GM12878 (cell line): ENCODE measurements around the gene WHRN. TPM values are rescaled to one million over a fixed set of nuclear protein-coding genes. Genes with fewer than 3 reads are reported as not detected.

ENCODE experiments used
- ATAC-seq: fragments of 200-7000 bp; cut with Tn5 transposase; 3 replicates; pipeline ENCODE4 v1.9.1; 2020; ENCODE audit warnings: mild to moderate bottlenecking, moderate library complexity
- BruUV-seq: library from RNA; stranded (reverse); fragments of 400-500 nt; replicated peaks from 2 replicates; lab custom pipeline; 2021; lab: Mats Ljungman, UMichigan
- CTCF ChIA-PET: fragments of 300-600 bp; sonication (Branson Sonifier 250); formaldehyde crosslinking; extraction: SDS; loops from one replicate; lab custom pipeline; 2021; ENCODE audit warnings: inconsistent platforms; lab: Yijun Ruan, JAX
- POLR2A ChIA-PET: fragments of 350-600 bp; formaldehyde crosslinking; extraction: SDS; loops from one replicate; lab custom pipeline; 2021; ENCODE audit warnings: inconsistent platforms; lab: Charles Lee
- RAD21 ChIA-PET: fragments of 300-600 bp; sonication (Branson Sonifier 250); formaldehyde crosslinking; loops from one replicate; lab custom pipeline; 2023; ENCODE audit warnings: antibody characterized with exemption; ENCODE audit not compliant: unreplicated experiment; lab: Charles Lee
- SMC1A ChIA-PET: fragments of 300-600 bp; sonication (Branson Sonifier 250); formaldehyde crosslinking; loops from one replicate; lab custom pipeline; 2023; ENCODE audit not compliant: unreplicated experiment, uncharacterized antibody; lab: Charles Lee
- DNase-seq: peaks from one replicate; pipeline ENCODE4 v3.0.0-alpha.2; 2011; ENCODE audit warnings: low read depth, low spot score
- FAIRE-seq: peaks from 3 replicates; lab custom pipeline; 2011; peaks lifted over from hg19 to GRCh38; lab: Jason Lieb, UNC
- H2AFZ ChIP-seq: 2 replicates; pipeline ENCODE4 v1.6.0; 2011; ENCODE audit warnings: low read depth, low read length, control low read depth; ENCODE audit not compliant: control insufficient read depth
- H3K27ac ChIP-seq: 2 replicates; pipeline ENCODE4 v1.5.1; 2011; ENCODE audit warnings: control low read depth; ENCODE audit not compliant: control insufficient read depth, insufficient read depth
- H3K27me3 ChIP-seq, 2 experiments: replicated peaks in 1 of 2; 2 replicates each; pipeline versions ENCODE4 v1.6.0 to v1.6.1; 2011; ENCODE audit warnings: low read length in 1 of 2; ENCODE audit not compliant: control insufficient read depth in 2 of 2, insufficient read depth in 2 of 2
- H3K36me3 ChIP-seq, 2 experiments: 2 replicates each; pipeline ENCODE4 v1.5.1; 2011; ENCODE audit warnings: low read length in 1 of 2; ENCODE audit not compliant: control insufficient read depth in 2 of 2, insufficient read depth in 2 of 2
- H3K4me1 ChIP-seq: 2 replicates; pipeline ENCODE4 v1.6.1; 2011; ENCODE audit warnings: mild to moderate bottlenecking, low read length, moderate library complexity, mixed read lengths; ENCODE audit not compliant: control insufficient read depth, insufficient read depth
- H3K4me2 ChIP-seq: 2 replicates; pipeline ENCODE4 v1.6.0; 2011; ENCODE audit warnings: control low read depth; ENCODE audit not compliant: control insufficient read depth, insufficient read depth
- H3K4me3 ChIP-seq: fragments of 200-600 bp; sonication (generic); 2 replicates; pipeline ENCODE4 v1.5.1; 2016
- H3K79me2 ChIP-seq: 2 replicates; pipeline ENCODE4 v1.6.0; 2011; ENCODE audit warnings: low read length; ENCODE audit not compliant: control insufficient read depth, insufficient read depth
- H3K9ac ChIP-seq: 2 replicates; pipeline ENCODE4 v1.8.0; 2011; ENCODE audit warnings: low read length, control low read depth, mixed read lengths; ENCODE audit not compliant: control insufficient read depth, insufficient read depth
- H3K9me3 ChIP-seq: replicated peaks from 3 replicates; pipeline ENCODE4 v1.5.1; 2011; ENCODE audit warnings: mild to moderate bottlenecking, low read length; ENCODE audit not compliant: control insufficient read depth, insufficient read depth
- H4K20me1 ChIP-seq: 2 replicates; pipeline ENCODE4 v1.6.0; 2011; ENCODE audit not compliant: control insufficient read depth, insufficient read depth
- HDAC2 ChIP-seq: fragments of 200-600 bp; sonication (generic); IDR thresholded peaks from 2 replicates; pipeline ENCODE4 v1.6.1; 2017
- IRF4 ChIP-seq: IDR thresholded peaks from 2 replicates; pipeline ENCODE4 v1.6.1; 2011; ENCODE audit warnings: low read depth, low read length
- KAT2A ChIP-seq: conservative IDR thresholded peaks from 2 replicates; pipeline ENCODE4 v1.6.1; 2011; ENCODE audit warnings: low read depth, low read length; ENCODE audit not compliant: control insufficient read depth
- LARP7 ChIP-seq: fragments of 450-650 bp; IDR thresholded peaks from 2 replicates; pipeline ENCODE4 v1.6.1; 2017; ENCODE audit warnings: mild to moderate bottlenecking
- MEF2A ChIP-seq: IDR thresholded peaks from 2 replicates; pipeline ENCODE4 v1.6.1; 2011; ENCODE audit warnings: low read depth, mild to moderate bottlenecking, low read length, moderate library complexity; ENCODE audit not compliant: insufficient read depth
- NBN ChIP-seq: fragments of 450-650 bp; IDR thresholded peaks from 2 replicates; pipeline ENCODE4 v1.6.1; 2016
- RCOR1 ChIP-seq: conservative IDR thresholded peaks from 2 replicates; pipeline ENCODE4 v1.6.1; 2012; ENCODE audit warnings: low read depth, low read length, improper control_type of control experiment
- SMAD5 ChIP-seq: IDR thresholded peaks from 2 replicates; pipeline ENCODE4 v1.6.1; 2016; ENCODE audit warnings: antibody characterized with exemption, low read depth
- WGBS: methylation state at CpG from one replicate; pipeline ENCODE4 v1.1.6; 2016; ENCODE audit warnings: low lambda C conversion rate; ENCODE audit not compliant: insufficient replicate concordance, insufficient coverage; ENCODE audit errors: missing lambda C conversion rate; 5-methylcytosine and 5-hydroxymethylcytosine counted together
- in situ Hi-C: fragments of 300-500 bp; cut with MboI; formaldehyde crosslinking; loops from 9 replicates; pipeline ENCODE4 v1.14.3; 2018; ENCODE audit warnings: mixed read lengths
- intact Hi-C: fragments of 100-400 bp; cut with micrococcal nuclease; formaldehyde crosslinking; loops from one replicate; pipeline ENCODE4 v1.14.2; 2022; ENCODE audit not compliant: unreplicated experiment
- polyA plus RNA-seq, 11 experiments: library from polyadenylated mRNA; depleted of rRNA in 4 of 11; unstranded in 6 of 11; stranded (reverse) in 5 of 11; fragments of >200 nt; fragmentation: Nextera tagmentation in 4 of 11; fragmentation: Illumina TruSeq in 1 of 11; extraction: Ambion mirVana in 4 of 11; extraction: Trizol in 1 of 11; gene quantifications; 1 replicate in 1 of 11; 2 replicates in 10 of 11; pipeline versions ENCODE4 v1.2.1 to v1.2.3, GENCODE V29; 2011 to 2016; ENCODE audit warnings: inconsistent platforms in 2 of 11, missing spikeins in 2 of 11, low read depth in 1 of 11
- total RNA-seq, 4 experiments: library from RNA; depleted of rRNA in 3 of 4; stranded (reverse); fragments of >200 nt in 3 of 4; fragmentation: Illumina TruSeq in 1 of 4; extraction: Trizol in 1 of 4; gene quantifications; 2 replicates each; pipeline versions ENCODE4 v1.2.1 to v1.2.3, GENCODE V29; 2013 to 2021
- TF ChIP-seq, protein P1 (sequence below): fragments of 450-650 bp; IDR thresholded peaks from 2 replicates; pipeline ENCODE4 v1.6.1; 2016; ENCODE audit warnings: mild to moderate bottlenecking
- TF ChIP-seq, protein P2 (sequence below): fragments of 450-650 bp; IDR thresholded peaks from 2 replicates; pipeline ENCODE4 v1.6.1; 2016; ENCODE audit warnings: mild to moderate bottlenecking, moderate library complexity, borderline replicate concordance

The WHRN gene
- total and polyA plus RNA-seq, 10 of the 15 experiments (the other 5 are each of a cell fraction or from before 2014, with no cell fraction given): 0.04 to 18.2 (median 0.68) TPM; not detected in 1

DNA sequence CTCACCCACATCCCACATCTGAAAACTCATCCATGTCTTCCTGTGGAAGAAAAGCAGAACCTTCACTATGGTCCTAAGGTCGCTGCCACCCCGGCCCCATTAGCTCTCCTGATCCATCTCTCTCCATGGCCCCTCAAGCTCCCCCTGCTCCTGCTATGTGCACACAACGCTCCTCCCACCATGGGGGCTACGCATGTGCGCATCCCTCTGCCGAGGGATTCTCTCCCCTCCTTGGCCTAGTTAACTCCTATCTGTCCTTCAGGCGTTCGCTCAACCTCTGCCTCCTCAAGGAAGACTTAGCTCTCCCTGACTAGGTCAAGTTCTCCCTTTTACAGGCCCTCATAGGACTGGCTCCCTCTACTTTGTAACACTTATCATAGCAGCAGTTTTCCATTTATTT lies 127.3 kb downstream of the WHRN start:
- no peak for FAIRE-seq
- Histone ChIP-seq H3K9ac (no peak overlapping the region), H4K20me1 (peaks cover 6% of the 10 kb centered on the region), H3K9me3 (no peaks in the 10 kb centered on the region), H3K36me3 (peaks cover 39 to 45% of the 10 kb centered on the region in 2 experiments), H2AFZ (no peak overlapping the region), H3K79me2 (peaks cover 65% of the 10 kb centered on the region), H3K27ac (no peak overlapping the region), H3K27me3 (no peaks in the 10 kb centered on the region), H3K4me3 (no peak overlapping the region), H3K4me2 (no peak overlapping the region), H3K4me1 (peaks cover 31% of the 10 kb centered on the region)
- RAD21 ChIA-PET: no interaction called here
- no peak for DNase-seq
- in situ Hi-C loops (no loop called here), intact Hi-C loops (no loop called here)
- no peak for ATAC-seq
- POLR2A ChIA-PET: interaction anchor here (1.0 kb wide), 1 partner anchor 9 kb away, joined by 3 read pairs; the partner anchor contains the start of gene AKNA
- whole genome bisulfite sequencing: 96% methylated on average over 6 of the region's 8 CpGs
- BruUV-seq: no TSS peak
- no peak for TF ChIP-seq LARP7
- TF ChIP-seq, protein P1, sequence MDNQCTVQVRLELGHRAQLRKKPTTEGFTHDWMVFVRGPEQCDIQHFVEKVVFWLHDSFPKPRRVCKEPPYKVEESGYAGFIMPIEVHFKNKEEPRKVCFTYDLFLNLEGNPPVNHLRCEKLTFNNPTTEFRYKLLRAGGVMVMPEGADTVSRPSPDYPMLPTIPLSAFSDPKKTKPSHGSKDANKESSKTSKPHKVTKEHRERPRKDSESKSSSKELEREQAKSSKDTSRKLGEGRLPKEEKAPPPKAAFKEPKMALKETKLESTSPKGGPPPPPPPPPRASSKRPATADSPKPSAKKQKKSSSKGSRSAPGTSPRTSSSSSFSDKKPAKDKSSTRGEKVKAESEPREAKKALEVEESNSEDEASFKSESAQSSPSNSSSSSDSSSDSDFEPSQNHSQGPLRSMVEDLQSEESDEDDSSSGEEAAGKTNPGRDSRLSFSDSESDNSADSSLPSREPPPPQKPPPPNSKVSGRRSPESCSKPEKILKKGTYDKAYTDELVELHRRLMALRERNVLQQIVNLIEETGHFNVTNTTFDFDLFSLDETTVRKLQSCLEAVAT: no peak
- TF ChIP-seq MEF2A: no peak
- no peak for TF ChIP-seq NBN
- TF ChIP-seq, protein P2, sequence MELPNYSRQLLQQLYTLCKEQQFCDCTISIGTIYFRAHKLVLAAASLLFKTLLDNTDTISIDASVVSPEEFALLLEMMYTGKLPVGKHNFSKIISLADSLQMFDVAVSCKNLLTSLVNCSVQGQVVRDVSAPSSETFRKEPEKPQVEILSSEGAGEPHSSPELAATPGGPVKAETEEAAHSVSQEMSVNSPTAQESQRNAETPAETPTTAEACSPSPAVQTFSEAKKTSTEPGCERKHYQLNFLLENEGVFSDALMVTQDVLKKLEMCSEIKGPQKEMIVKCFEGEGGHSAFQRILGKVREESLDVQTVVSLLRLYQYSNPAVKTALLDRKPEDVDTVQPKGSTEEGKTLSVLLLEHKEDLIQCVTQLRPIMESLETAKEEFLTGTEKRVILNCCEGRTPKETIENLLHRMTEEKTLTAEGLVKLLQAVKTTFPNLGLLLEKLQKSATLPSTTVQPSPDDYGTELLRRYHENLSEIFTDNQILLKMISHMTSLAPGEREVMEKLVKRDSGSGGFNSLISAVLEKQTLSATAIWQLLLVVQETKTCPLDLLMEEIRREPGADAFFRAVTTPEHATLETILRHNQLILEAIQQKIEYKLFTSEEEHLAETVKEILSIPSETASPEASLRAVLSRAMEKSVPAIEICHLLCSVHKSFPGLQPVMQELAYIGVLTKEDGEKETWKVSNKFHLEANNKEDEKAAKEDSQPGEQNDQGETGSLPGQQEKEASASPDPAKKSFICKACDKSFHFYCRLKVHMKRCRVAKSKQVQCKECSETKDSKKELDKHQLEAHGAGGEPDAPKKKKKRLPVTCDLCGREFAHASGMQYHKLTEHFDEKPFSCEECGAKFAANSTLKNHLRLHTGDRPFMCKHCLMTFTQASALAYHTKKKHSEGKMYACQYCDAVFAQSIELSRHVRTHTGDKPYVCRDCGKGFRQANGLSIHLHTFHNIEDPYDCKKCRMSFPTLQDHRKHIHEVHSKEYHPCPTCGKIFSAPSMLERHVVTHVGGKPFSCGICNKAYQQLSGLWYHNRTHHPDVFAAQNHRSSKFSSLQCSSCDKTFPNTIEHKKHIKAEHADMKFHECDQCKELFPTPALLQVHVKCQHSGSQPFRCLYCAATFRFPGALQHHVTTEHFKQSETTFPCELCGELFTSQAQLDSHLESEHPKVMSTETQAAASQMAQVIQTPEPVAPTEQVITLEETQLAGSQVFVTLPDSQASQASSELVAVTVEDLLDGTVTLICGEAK: no peak
- no peak for TF ChIP-seq KAT2A
- no peak for TF ChIP-seq SMAD5
- no peak for TF ChIP-seq IRF4
- TF ChIP-seq HDAC2: no peak
- TF ChIP-seq RCOR1: no peak
- SMC1A ChIA-PET: interaction anchor here (0.8 to 2.0 kb wide), 2 partner anchors 12 to 13 kb away, joined by 3 to 12 read pairs; no protein-coding TSS in a partner anchor
- CTCF ChIA-PET: interaction anchor here (1.2 to 1.8 kb wide), 3 partner anchors 16 to 39 kb away, joined by 3 to 5 read pairs (median 4); no protein-coding TSS in a partner anchor
